ENCODE measurements around the gene SAMD11. TPM values are rescaled to one million over a fixed set of nuclear protein-coding genes. Genes with fewer than 3 reads are reported as not detected.

The SAMD11 gene
- total and polyA plus RNA-seq, 2 of the 13 experiments (the other 11 are each of a cell fraction or from before 2014, with no cell fraction given): 0.11 TPM; not detected in 1

DNA sequence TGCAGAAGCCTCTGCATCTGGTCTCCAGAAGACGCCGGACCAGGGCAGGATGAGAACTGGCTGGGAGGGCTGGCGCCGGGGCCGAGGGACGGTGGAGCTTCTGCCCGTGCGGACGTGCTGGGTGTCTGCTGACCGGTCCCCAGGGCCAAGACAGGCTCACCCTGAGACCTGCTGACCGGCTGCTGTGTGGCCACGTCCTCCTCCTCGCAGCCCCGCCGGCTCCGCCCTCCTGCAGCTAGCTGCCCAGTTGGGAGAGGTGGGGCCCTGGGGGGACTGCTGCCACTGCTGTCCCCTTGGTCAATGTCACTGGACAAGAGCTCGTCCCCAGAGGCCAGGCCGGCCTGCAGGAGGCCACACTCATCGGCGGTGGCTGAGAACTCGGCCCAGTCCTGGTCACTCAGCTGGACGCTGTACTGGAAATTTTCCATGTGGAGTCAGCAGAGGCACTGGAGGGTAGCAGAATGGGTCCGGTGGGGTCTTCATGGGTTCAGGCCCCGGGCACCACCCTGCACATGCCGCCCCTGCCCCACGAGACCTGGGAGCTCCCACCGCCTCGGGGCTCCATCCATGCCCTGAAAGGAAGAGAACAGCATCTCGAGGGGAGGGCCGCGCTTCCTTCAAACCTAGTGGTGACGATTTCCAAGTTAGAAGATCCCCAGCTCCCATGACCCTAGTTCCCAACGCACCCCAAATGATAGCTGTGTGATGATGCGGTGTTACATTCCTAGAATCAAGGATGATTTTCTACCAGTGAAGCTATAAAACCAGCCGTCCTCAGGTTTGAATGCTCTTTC is 57.1 kb downstream of the SAMD11 start (continued):
- TF ChIP-seq PRDM15 (CRISPR knock-in tag; IDR thresholded peaks at IDR 0.05): no peak
- peak; percentile 36; the same call in 1 of the 2 replicates for TF ChIP-seq RXRB (CRISPR knock-in tag; IDR thresholded peaks at IDR 0.05; ENCODE audit: borderline replicate concordance)
- peak; percentile 45 for TF ChIP-seq YY1 (IDR thresholded peaks at IDR 0.05; ENCODE audit: insufficient read depth, insufficient replicate concordance, low read depth, low read length)
- TF ChIP-seq, protein P1, sequence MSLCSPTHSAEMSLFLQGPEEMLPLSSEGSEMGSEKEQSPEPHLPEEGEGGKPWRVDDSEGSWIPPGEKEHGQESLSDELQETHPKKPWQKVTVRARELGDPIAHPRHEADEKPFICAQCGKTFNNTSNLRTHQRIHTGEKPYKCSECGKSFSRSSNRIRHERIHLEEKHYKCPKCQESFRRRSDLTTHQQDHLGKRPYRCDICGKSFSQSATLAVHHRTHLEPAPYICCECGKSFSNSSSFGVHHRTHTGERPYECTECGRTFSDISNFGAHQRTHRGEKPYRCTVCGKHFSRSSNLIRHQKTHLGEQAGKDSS (CRISPR knock-in tag; IDR thresholded peaks at IDR 0.05; ENCODE audit: borderline replicate concordance, low read depth): peak; percentile 70; the same call in 1 of the 2 replicates
- 0 out of 2 replicates have a peak, but pooled peaks have one; percentile 43 for TF ChIP-seq ZNF510 (CRISPR knock-in tag; IDR thresholded peaks at IDR 0.05; ENCODE audit: low read depth)
- TF ChIP-seq ZNF788 (CRISPR knock-in tag; IDR thresholded peaks at IDR 0.05; ENCODE audit: borderline replicate concordance): peak; percentile 33; the same call in 1 of the 2 replicates
- peak; percentile 38; the same call in 1 of the 2 replicates for TF ChIP-seq ZNF614 (CRISPR knock-in tag; IDR thresholded peaks at IDR 0.05; ENCODE audit: borderline replicate concordance)
- peak; percentile 55; the same call in 1 of the 2 replicates for TF ChIP-seq HNRNPL (IDR thresholded peaks at IDR 0.05; ENCODE audit: low read depth, low read length)
- TF ChIP-seq MXD3 (CRISPR knock-in tag; IDR thresholded peaks at IDR 0.05): no peak
- TF ChIP-seq, protein P2, sequence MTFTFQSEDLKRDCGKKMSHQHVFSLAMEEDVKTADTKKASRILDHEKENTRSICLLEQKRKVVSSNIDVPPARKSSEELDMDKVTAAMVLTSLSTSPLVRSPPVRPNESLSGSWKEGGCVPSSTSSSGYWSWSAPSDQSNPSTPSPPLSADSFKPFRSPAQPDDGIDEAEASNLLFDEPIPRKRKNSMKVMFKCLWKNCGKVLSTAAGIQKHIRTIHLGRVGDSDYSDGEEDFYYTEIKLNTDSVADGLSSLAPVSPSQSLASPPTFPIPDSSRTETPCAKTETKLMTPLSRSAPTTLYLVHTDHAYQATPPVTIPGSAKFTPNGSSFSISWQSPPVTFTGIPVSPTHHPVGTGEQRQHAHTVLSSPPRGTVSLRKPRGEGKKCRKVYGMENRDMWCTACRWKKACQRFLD (CRISPR knock-in tag; IDR thresholded peaks at IDR 0.05; ENCODE audit: borderline replicate concordance): no peak
- TF ChIP-seq ZNF556 (CRISPR knock-in tag; IDR thresholded peaks at IDR 0.05; ENCODE audit: borderline replicate concordance): peak; percentile 41; the same call in 1 of the 2 replicates
- TF ChIP-seq ZNF503 (CRISPR knock-in tag; IDR thresholded peaks at IDR 0.05): no peak
- no peak for TF ChIP-seq CBX1 (IDR thresholded peaks at IDR 0.05; ENCODE audit: low read depth)
- no peak for TF ChIP-seq ZNF3 (CRISPR knock-in tag; IDR thresholded peaks at IDR 0.05)
- TF ChIP-seq SP5 (CRISPR knock-in tag; IDR thresholded peaks at IDR 0.05; ENCODE audit: borderline replicate concordance, low read depth): peak; percentile 73
- no peak for TF ChIP-seq HMG20B (CRISPR knock-in tag; conservative IDR thresholded peaks at IDR 0.05)
- TF ChIP-seq TFE3 (CRISPR knock-in tag; IDR thresholded peaks at IDR 0.05): 0 out of 2 replicates have a peak, but pooled peaks have one; percentile 39
- TF ChIP-seq HDAC2 (CRISPR knock-in tag; IDR thresholded peaks at IDR 0.05): peak; percentile 41; the same call in 1 of the 2 replicates

All from HepG2 (cell line).